ENCODE data around the gene MREG. TPM values are rescaled to one million over a fixed set of nuclear protein-coding genes. Genes with fewer than 3 reads are reported as not detected.

Gene MREG
- total and polyA plus RNA-seq, 4 donors: 0.87 to 3.1 (median 2.7) TPM

DNA sequence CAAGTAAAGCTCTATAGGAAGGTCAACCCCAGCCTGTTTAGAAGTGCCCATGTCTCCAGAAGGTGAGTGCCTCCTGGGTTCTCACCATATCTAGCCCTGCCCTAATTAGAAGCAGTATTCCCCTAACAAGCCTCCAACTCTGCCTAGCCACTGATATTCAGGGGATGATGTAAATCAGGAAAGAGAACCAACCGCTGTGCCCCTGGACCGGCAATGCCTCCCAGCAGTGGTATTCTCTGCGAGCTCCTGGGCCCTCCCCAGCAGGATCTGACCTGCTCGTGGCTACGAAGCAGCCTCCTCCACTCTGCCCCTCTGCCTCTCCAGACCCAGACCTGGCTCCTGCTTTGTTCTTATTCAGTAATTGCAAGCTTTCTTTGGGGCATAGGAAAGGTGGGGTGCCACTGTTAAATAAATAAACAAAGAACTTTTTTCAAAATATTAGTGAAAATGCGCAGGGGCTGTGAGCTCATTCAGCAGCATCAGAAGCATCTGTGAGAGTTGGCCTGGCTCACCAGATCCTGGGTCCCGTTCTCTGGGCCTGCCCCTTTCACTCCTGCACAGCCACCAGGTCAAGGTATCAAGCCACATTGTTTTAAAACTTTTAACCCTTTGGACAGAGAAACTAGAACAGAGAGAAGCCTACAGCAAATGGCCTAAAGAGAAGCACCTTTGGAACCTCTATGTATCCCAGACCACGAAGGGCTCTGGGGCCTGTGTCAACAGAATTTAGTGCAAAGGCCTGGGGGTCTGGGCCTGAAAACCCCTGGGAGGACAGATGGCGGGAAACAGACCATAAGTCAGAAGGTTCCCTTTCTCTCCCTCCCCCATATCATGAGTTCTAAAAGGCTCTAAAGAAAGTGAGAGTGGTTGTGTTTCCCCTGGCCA is 11.9 kb downstream of the MREG start (continued):
- TF ChIP-seq, protein P1, sequence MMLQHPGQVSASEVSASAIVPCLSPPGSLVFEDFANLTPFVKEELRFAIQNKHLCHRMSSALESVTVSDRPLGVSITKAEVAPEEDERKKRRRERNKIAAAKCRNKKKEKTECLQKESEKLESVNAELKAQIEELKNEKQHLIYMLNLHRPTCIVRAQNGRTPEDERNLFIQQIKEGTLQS (IDR thresholded peaks at IDR 0.05): no peak
- TF ChIP-seq EGR1 (IDR thresholded peaks at IDR 0.05; ENCODE audit: low read depth in 2 of 2) (no peak), SP1 (IDR thresholded peaks at IDR 0.05) (no peak)

DNA sequence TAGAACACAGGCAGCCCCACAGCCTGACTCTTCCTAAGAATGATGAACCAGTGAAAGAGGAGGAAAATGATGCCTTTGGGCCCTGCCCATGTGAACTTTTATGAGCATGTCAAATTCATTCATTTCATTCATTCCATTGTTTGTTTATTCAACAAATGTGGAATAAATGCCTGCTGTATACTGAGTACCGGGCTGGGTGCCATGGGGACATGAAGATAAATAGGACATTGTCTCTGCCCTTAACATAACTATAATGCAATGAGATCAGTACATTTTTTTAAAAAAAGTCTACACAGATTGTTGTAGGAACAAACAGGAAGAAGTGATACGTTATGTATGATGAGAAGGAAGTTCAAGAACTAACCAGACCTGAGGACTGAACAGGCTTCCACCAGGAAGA is 14.7 kb downstream of the MREG start:
- H3K36me3 ChIP-seq (ENCODE audit: control insufficient read depth in 4 of 4, insufficient read depth in 3 of 4, low read depth in 1 of 4, low read length in 3 of 4): peaks cover 5 to 46% (median 33%) of the 10 kb centered on the region in 4 donors
- no peak for DNase-seq (ENCODE audit: low spot score)
- no peak for TF ChIP-seq SP1 (IDR thresholded peaks at IDR 0.05)
- no peak for TF ChIP-seq RXRA (IDR thresholded peaks at IDR 0.05)
- no peak for TF ChIP-seq FOXA2 (IDR thresholded peaks at IDR 0.05)
- TF ChIP-seq HNF4A (conservative IDR thresholded peaks at IDR 0.05): no peak
- TF ChIP-seq, protein P2, sequence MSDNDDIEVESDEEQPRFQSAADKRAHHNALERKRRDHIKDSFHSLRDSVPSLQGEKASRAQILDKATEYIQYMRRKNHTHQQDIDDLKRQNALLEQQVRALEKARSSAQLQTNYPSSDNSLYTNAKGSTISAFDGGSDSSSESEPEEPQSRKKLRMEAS (IDR thresholded peaks at IDR 0.05): no peak
- TF ChIP-seq HNF4G (IDR thresholded peaks at IDR 0.05): no peak
- TF ChIP-seq FOXA1 (IDR thresholded peaks at IDR 0.05): no peak
- TF ChIP-seq, protein P3, sequence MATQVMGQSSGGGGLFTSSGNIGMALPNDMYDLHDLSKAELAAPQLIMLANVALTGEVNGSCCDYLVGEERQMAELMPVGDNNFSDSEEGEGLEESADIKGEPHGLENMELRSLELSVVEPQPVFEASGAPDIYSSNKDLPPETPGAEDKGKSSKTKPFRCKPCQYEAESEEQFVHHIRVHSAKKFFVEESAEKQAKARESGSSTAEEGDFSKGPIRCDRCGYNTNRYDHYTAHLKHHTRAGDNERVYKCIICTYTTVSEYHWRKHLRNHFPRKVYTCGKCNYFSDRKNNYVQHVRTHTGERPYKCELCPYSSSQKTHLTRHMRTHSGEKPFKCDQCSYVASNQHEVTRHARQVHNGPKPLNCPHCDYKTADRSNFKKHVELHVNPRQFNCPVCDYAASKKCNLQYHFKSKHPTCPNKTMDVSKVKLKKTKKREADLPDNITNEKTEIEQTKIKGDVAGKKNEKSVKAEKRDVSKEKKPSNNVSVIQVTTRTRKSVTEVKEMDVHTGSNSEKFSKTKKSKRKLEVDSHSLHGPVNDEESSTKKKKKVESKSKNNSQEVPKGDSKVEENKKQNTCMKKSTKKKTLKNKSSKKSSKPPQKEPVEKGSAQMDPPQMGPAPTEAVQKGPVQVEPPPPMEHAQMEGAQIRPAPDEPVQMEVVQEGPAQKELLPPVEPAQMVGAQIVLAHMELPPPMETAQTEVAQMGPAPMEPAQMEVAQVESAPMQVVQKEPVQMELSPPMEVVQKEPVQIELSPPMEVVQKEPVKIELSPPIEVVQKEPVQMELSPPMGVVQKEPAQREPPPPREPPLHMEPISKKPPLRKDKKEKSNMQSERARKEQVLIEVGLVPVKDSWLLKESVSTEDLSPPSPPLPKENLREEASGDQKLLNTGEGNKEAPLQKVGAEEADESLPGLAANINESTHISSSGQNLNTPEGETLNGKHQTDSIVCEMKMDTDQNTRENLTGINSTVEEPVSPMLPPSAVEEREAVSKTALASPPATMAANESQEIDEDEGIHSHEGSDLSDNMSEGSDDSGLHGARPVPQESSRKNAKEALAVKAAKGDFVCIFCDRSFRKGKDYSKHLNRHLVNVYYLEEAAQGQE (IDR thresholded peaks at IDR 0.05): no peak
- no peak for TF ChIP-seq NR2F2 (IDR thresholded peaks at IDR 0.05)
- TF ChIP-seq, protein P4, sequence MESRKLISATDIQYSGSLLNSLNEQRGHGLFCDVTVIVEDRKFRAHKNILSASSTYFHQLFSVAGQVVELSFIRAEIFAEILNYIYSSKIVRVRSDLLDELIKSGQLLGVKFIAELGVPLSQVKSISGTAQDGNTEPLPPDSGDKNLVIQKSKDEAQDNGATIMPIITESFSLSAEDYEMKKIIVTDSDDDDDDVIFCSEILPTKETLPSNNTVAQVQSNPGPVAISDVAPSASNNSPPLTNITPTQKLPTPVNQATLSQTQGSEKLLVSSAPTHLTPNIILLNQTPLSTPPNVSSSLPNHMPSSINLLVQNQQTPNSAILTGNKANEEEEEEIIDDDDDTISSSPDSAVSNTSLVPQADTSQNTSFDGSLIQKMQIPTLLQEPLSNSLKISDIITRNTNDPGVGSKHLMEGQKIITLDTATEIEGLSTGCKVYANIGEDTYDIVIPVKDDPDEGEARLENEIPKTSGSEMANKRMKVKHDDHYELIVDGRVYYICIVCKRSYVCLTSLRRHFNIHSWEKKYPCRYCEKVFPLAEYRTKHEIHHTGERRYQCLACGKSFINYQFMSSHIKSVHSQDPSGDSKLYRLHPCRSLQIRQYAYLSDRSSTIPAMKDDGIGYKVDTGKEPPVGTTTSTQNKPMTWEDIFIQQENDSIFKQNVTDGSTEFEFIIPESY (IDR thresholded peaks at IDR 0.05): no peak
- TF ChIP-seq, protein P1 (IDR thresholded peaks at IDR 0.05): no peak
- TF ChIP-seq GABPA (IDR thresholded peaks at IDR 0.05 in 1 of 2, conservative IDR thresholded peaks at IDR 0.05 in 1 of 2): no peak
- H3K4me1 ChIP-seq (ENCODE audit: control insufficient read depth in 4 of 4, insufficient read depth in 4 of 4, low read length in 3 of 4): no peaks in the 10 kb centered on the region
- H3K9me3 ChIP-seq (ENCODE audit: control insufficient read depth in 4 of 4, low read length in 3 of 4): no peaks in the 10 kb centered on the region
- H3K27me3 ChIP-seq (ENCODE audit: control insufficient read depth in 4 of 4, insufficient read depth in 4 of 4, low read length in 3 of 4): no peaks in the 10 kb centered on the region
- no peak overlapping the region for H3K4me3 ChIP-seq (ENCODE audit: low read depth in 1 of 3, low read length in 3 of 3)
- WGBS: 78% methylated on average over 2 of the region's 2 CpGs
- no peak overlapping the region for H3K9ac ChIP-seq (ENCODE audit: low read depth in 1 of 2, low read length in 2 of 2)
- H3K27ac ChIP-seq (ENCODE audit: low read depth in 1 of 2, low read length in 2 of 2): no peak overlapping the region

DNA sequence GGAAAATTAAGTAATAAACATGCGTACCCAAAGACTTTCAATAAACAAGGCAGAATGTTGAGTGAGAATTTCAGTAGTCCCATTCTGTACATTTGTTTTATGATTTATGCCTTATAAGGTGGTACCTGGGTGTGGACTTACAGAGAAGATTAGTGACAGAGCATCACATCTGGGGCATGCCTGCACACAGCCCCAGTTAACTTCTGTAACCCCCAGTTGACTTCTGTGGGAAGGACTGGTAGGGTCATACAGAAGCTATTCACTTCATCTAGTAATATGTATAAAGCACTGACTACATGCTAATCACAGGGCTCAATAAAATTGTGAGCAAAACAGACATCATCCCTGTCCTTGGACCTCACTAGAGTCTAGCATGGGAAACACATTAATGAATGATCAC is 16.1 kb downstream of the MREG start:
- Histone ChIP-seq H3K27ac (ENCODE audit: low read depth in 1 of 2, low read length in 2 of 2) (no peak overlapping the region), H3K36me3 (ENCODE audit: control insufficient read depth in 4 of 4, insufficient read depth in 3 of 4, low read depth in 1 of 4, low read length in 3 of 4) (peaks cover 5 to 46% (median 32%) of the 10 kb centered on the region in 4 donors), H3K9ac (ENCODE audit: low read depth in 1 of 2, low read length in 2 of 2) (no peak overlapping the region), H3K4me1 (ENCODE audit: control insufficient read depth in 4 of 4, insufficient read depth in 4 of 4, low read length in 3 of 4) (no peaks in the 10 kb centered on the region), H3K9me3 (ENCODE audit: control insufficient read depth in 4 of 4, low read length in 3 of 4) (no peaks in the 10 kb centered on the region), H3K4me3 (ENCODE audit: low read depth in 1 of 3, low read length in 3 of 3) (no peak overlapping the region), H3K27me3 (ENCODE audit: control insufficient read depth in 4 of 4, insufficient read depth in 4 of 4, low read length in 3 of 4) (no peaks in the 10 kb centered on the region)
- no peak for DNase-seq (ENCODE audit: low spot score)
- 98% methylated on average over 1 of the region's 1 CpG for WGBS
- TF ChIP-seq RAD21 (IDR thresholded peaks at IDR 0.05) (no peak), RXRA (IDR thresholded peaks at IDR 0.05) (no peak), EGR1 (IDR thresholded peaks at IDR 0.05; ENCODE audit: low read depth in 2 of 2) (no peak), HNF4A (conservative IDR thresholded peaks at IDR 0.05) (no peak), YY1 (IDR thresholded peaks at IDR 0.05) (no peak), GABPA (IDR thresholded peaks at IDR 0.05 in 1 of 2, conservative IDR thresholded peaks at IDR 0.05 in 1 of 2) (no peak), FOXA1 (IDR thresholded peaks at IDR 0.05) (no peak), NR2F2 (IDR thresholded peaks at IDR 0.05) (no peak)
- TF ChIP-seq, protein P3 (IDR thresholded peaks at IDR 0.05): no peak

All from liver (tissue), 9 donors.